GM23248 (cell line): Measurements from ENCODE around the gene TLE5.

Source experiments
- EZH2 ChIP-seq: fragments of 200-600 bp; sonication (generic); IDR thresholded peaks from 2 replicates; pipeline ENCODE4 v1.6.1; 2018; ENCODE audit warnings: antibody characterized with exemption, mild to moderate bottlenecking; ENCODE audit not compliant: insufficient read depth, poor library complexity, severe bottlenecking
- EZH2phosphoT487 ChIP-seq: fragments of 200-600 bp; sonication (generic); IDR thresholded peaks from 2 replicates; pipeline ENCODE4 v1.6.1; 2018; ENCODE audit warnings: antibody characterized with exemption, moderate library complexity, mild to moderate bottlenecking, low read depth; ENCODE audit not compliant: insufficient read depth

DNA sequence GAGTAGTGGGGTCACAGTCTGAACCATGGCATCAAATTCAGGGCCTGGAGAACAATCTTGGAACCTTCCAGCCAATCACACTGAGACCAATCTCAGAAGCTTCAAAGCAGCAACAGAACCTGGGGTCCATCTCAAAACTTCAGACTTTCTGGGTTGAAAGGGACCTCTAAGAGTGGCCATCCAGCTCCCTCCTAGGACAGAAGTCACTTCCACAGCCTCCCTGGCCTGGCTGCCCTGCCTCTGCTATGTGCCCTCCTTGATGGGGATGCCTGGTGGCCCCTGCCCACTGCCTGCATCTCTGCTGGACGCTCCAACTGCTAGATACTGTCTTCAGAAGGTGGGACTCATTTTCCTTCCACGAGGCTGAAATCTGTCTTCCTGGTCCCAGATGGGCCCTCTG lies 35.0 kb downstream of the TLE5 start:
- no peak for TF ChIP-seq EZH2
- no peak for TF ChIP-seq EZH2phosphoT487
